ENCODE data around the gene POLR2H. TPM values are rescaled to one million over a fixed set of nuclear protein-coding genes. Genes with fewer than 3 reads are reported as not detected.
A peak's percentile ranks its signal among the peaks of the same experiment; 100 is the strongest.

POLR2H gene
- total RNA-seq, 1 donor from 2014 or later = 57.7 TPM

- Mint-ChIP-seq H3K27me3 (ENCODE audit: unreplicated experiment) (peaks cover 20% of the 10 kb centered on the region), H3K27ac (ENCODE audit: unreplicated experiment) (no peak overlapping the region), H3K9me3 (ENCODE audit: unreplicated experiment) (no peaks in the 10 kb centered on the region), H3K4me3 (ENCODE audit: unreplicated experiment) (peak overlapping the region; percentile 9), H3K4me1 (ENCODE audit: unreplicated experiment) (peaks cover 61% of the 10 kb centered on the region), H3K36me3 (ENCODE audit: unreplicated experiment) (peaks cover 31% of the 10 kb centered on the region)
- peak; percentile 92 for DNase-seq (ENCODE audit: extremely low spot score, unreplicated experiment)
- peak; percentile 96 for TF ChIP-seq CTCF (IDR thresholded peaks at IDR 0.05)
These were observed 10.1 kb downstream of the POLR2H start for GRCh38 chr3:184371570-184372018.

GRCh38 chr3:184372296-184372821, 10.8 kb downstream of the POLR2H start:
- DNase-seq (ENCODE audit: extremely low spot score, unreplicated experiment) = no peak
- peaks cover 54% of the 10 kb centered on the region for H3K4me1 Mint-ChIP-seq (ENCODE audit: unreplicated experiment)
- H3K4me3 Mint-ChIP-seq (ENCODE audit: unreplicated experiment) = no peak overlapping the region
- peaks cover 24% of the 10 kb centered on the region for H3K36me3 Mint-ChIP-seq (ENCODE audit: unreplicated experiment)
- no peak overlapping the region for H3K27ac Mint-ChIP-seq (ENCODE audit: unreplicated experiment)
- H3K27me3 Mint-ChIP-seq (ENCODE audit: unreplicated experiment) = peaks cover 27% of the 10 kb centered on the region
- H3K9me3 Mint-ChIP-seq (ENCODE audit: unreplicated experiment) = no peaks in the 10 kb centered on the region
- TF ChIP-seq CTCF (IDR thresholded peaks at IDR 0.05) = no peak

GRCh38 chr3:184372911-184373310, 11.4 kb downstream of the POLR2H start:
- peaks cover 32% of the 10 kb centered on the region for H3K27me3 Mint-ChIP-seq (ENCODE audit: unreplicated experiment)
- H3K9me3 Mint-ChIP-seq (ENCODE audit: unreplicated experiment) = no peaks in the 10 kb centered on the region
- DNase-seq (ENCODE audit: extremely low spot score, unreplicated experiment) = no peak
- H3K36me3 Mint-ChIP-seq (ENCODE audit: unreplicated experiment) = peaks cover 21% of the 10 kb centered on the region
- no peak for TF ChIP-seq CTCF (IDR thresholded peaks at IDR 0.05)
- no peak overlapping the region for H3K27ac Mint-ChIP-seq (ENCODE audit: unreplicated experiment)
- H3K4me3 Mint-ChIP-seq (ENCODE audit: unreplicated experiment) = no peak overlapping the region
- peaks cover 57% of the 10 kb centered on the region for H3K4me1 Mint-ChIP-seq (ENCODE audit: unreplicated experiment)

GRCh38 chr3:184373422-184373821, 11.9 kb downstream of the POLR2H start:
- Mint-ChIP-seq H3K36me3 (ENCODE audit: unreplicated experiment) (peaks cover 16% of the 10 kb centered on the region), H3K27ac (ENCODE audit: unreplicated experiment) (no peak overlapping the region), H3K4me1 (ENCODE audit: unreplicated experiment) (peaks cover 52% of the 10 kb centered on the region), H3K27me3 (ENCODE audit: unreplicated experiment) (peaks cover 37% of the 10 kb centered on the region), H3K4me3 (ENCODE audit: unreplicated experiment) (no peak overlapping the region), H3K9me3 (ENCODE audit: unreplicated experiment) (no peaks in the 10 kb centered on the region)
- DNase-seq (ENCODE audit: extremely low spot score, unreplicated experiment) = no peak
- no peak for TF ChIP-seq CTCF (IDR thresholded peaks at IDR 0.05)

GRCh38 chr3:184375747-184376461, 14.4 kb downstream of the POLR2H start:
- no peaks in the 10 kb centered on the region for H3K36me3 Mint-ChIP-seq (ENCODE audit: unreplicated experiment)
- TF ChIP-seq CTCF (IDR thresholded peaks at IDR 0.05) = no peak
- peaks cover 48% of the 10 kb centered on the region for H3K27me3 Mint-ChIP-seq (ENCODE audit: unreplicated experiment)
- no peak for DNase-seq (ENCODE audit: extremely low spot score, unreplicated experiment)
- peaks cover 41% of the 10 kb centered on the region for H3K4me1 Mint-ChIP-seq (ENCODE audit: unreplicated experiment)
- no peak overlapping the region for H3K4me3 Mint-ChIP-seq (ENCODE audit: unreplicated experiment)
- no peak overlapping the region for H3K27ac Mint-ChIP-seq (ENCODE audit: unreplicated experiment)
- no peaks in the 10 kb centered on the region for H3K9me3 Mint-ChIP-seq (ENCODE audit: unreplicated experiment)
